Stimulated activated CD8-positive, alpha-beta memory T cell treated with anti-CD3 and anti-CD28 coated beads, Interleukin-4, amount 100 ng/mL, for 4 hours (primary cell): ENCODE data around the gene ADAMTS6.

Source experiments
- DNase-seq, 2 donors: peaks; one replicate each; pipeline ENCODE4 v3.0.0-alpha.2; 2020; ENCODE audit warnings: low read depth in 2 of 2, low spot score in 1 of 2

ADAMTS6 gene

GRCh38 chr5:65279603-65280002 is 202.1 kb downstream of the ADAMTS6 start:
- DNase-seq: no peak

GRCh38 chr5:65276178-65276890 is 205.4 kb downstream of the ADAMTS6 start:
- no peak for DNase-seq

- DNase-seq: no peak
These were observed 209.8 kb downstream of the ADAMTS6 start for GRCh38 chr5:65271906-65272305.

- no peak for DNase-seq
These were observed 213.2 kb downstream of the ADAMTS6 start for GRCh38 chr5:65268525-65268924.

GRCh38 chr5:65264420-65264819 is 217.3 kb downstream of the ADAMTS6 start:
- DNase-seq: no peak

GRCh38 chr5:65263321-65263720 is 218.4 kb downstream of the ADAMTS6 start:
- no peak for DNase-seq

- no peak for DNase-seq
These were observed 219.1 kb downstream of the ADAMTS6 start for GRCh38 chr5:65262649-65263059.

GRCh38 chr5:65262096-65262495 is 219.6 kb downstream of the ADAMTS6 start:
- no peak for DNase-seq

GRCh38 chr5:65261499-65261898 is 220.2 kb downstream of the ADAMTS6 start:
- no peak for DNase-seq

- no peak for DNase-seq
These were observed 226.4 kb downstream of the ADAMTS6 start for GRCh38 chr5:65255294-65255693.

GRCh38 chr5:65252977-65253376 is 228.7 kb downstream of the ADAMTS6 start:
- no peak for DNase-seq

- DNase-seq: no peak
These were observed 232.8 kb downstream of the ADAMTS6 start for GRCh38 chr5:65248896-65249295.

- DNase-seq: no peak
These were observed 234.1 kb downstream of the ADAMTS6 start for GRCh38 chr5:65247594-65247993.

GRCh38 chr5:65246741-65247140 is 235.0 kb downstream of the ADAMTS6 start:
- no peak for DNase-seq

- DNase-seq: no peak
These were observed 237.7 kb downstream of the ADAMTS6 start for GRCh38 chr5:65244031-65244430.

GRCh38 chr5:65243161-65243560 is 238.6 kb downstream of the ADAMTS6 start:
- no peak for DNase-seq

GRCh38 chr5:65229841-65230240 is 251.9 kb downstream of the ADAMTS6 start:
- no peak for DNase-seq

- DNase-seq: no peak
These were observed 267.7 kb downstream of the ADAMTS6 start for GRCh38 chr5:65213921-65214525.

- no peak for DNase-seq
These were observed 272.4 kb downstream of the ADAMTS6 start for GRCh38 chr5:65209341-65209740.

GRCh38 chr5:65204966-65205365 is 276.8 kb downstream of the ADAMTS6 start:
- DNase-seq: no peak

GRCh38 chr5:65203746-65204145 is 278.0 kb downstream of the ADAMTS6 start:
- DNase-seq: no peak

GRCh38 chr5:65199993-65200675 is 281.6 kb downstream of the ADAMTS6 start:
- DNase-seq: no peak
